Progenitor cell of endocrine pancreas (in vitro differentiated cells): ENCODE results near the gene GNB1L. TPM values are rescaled to one million over a fixed set of nuclear protein-coding genes. Genes with fewer than 3 reads are reported as not detected.

ENCODE experiments used
- DNase-seq: peaks from one replicate; pipeline ENCODE4 v3.0.0; 2021; ENCODE audit warnings: low spot score; ENCODE audit not compliant: unreplicated experiment
- H3K27ac Mint-ChIP-seq: 2 replicates; pipeline ENCODE4 v1.8.0; 2021; ENCODE audit warnings: mild to moderate bottlenecking, moderate library complexity, mixed read lengths
- H3K27me3 Mint-ChIP-seq: 2 replicates; pipeline ENCODE4 v1.8.0; 2021; ENCODE audit warnings: mixed read lengths
- H3K36me3 Mint-ChIP-seq: 2 replicates; pipeline ENCODE4 v1.8.0; 2022; ENCODE audit warnings: mixed read lengths; ENCODE audit not compliant: insufficient read depth
- H3K4me1 Mint-ChIP-seq: 2 replicates; pipeline ENCODE4 v1.8.0; 2021; ENCODE audit warnings: low read depth, mixed read lengths
- H3K4me3 Mint-ChIP-seq: 2 replicates; pipeline ENCODE4 v1.8.0; 2021; ENCODE audit warnings: low read depth, mild to moderate bottlenecking, moderate library complexity, mixed read lengths
- H3K9me3 Mint-ChIP-seq: 2 replicates; pipeline ENCODE4 v1.8.0; 2021; ENCODE audit warnings: low read depth, mixed read lengths
- total RNA-seq: library from RNA; stranded (reverse); gene quantifications from 2 replicates; pipeline ENCODE4 v1.2.1, GENCODE V29; 2021
- TF ChIP-seq, protein P1 (sequence below): fragments of 200-600 bp; sonication (generic); IDR thresholded peaks from one replicate; pipeline ENCODE4 v1.5.0; 2021; ENCODE audit warnings: antibody characterized with exemption, mild to moderate bottlenecking; ENCODE audit not compliant: unreplicated experiment

The GNB1L gene
- total RNA-seq, 1 donor from 2014 or later = 9.9 TPM

DNA sequence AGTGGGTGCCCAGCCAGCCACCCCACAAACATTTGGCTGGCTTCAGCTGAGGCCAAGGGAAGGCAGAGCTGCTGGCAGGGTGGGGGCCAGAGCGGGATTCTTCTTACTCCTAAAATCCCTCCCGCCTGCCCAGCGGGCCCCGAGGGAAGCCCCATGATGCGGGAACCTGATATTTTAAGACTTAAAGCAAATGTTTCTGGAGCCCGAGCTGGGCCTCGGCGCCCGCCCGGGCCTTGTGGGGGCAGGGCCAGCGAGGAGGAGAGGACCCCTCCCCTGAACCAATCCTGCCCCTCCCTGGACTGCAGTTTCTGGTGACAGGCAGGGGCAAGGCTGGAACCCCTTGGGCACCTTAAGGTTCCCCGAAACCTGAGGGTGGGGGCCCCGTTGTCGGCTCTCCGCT, 114.1 kb downstream of the GNB1L start:
- H3K36me3 Mint-ChIP-seq = no peaks in the 10 kb centered on the region
- TF ChIP-seq, protein P1, sequence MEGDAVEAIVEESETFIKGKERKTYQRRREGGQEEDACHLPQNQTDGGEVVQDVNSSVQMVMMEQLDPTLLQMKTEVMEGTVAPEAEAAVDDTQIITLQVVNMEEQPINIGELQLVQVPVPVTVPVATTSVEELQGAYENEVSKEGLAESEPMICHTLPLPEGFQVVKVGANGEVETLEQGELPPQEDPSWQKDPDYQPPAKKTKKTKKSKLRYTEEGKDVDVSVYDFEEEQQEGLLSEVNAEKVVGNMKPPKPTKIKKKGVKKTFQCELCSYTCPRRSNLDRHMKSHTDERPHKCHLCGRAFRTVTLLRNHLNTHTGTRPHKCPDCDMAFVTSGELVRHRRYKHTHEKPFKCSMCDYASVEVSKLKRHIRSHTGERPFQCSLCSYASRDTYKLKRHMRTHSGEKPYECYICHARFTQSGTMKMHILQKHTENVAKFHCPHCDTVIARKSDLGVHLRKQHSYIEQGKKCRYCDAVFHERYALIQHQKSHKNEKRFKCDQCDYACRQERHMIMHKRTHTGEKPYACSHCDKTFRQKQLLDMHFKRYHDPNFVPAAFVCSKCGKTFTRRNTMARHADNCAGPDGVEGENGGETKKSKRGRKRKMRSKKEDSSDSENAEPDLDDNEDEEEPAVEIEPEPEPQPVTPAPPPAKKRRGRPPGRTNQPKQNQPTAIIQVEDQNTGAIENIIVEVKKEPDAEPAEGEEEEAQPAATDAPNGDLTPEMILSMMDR = no peak
- H3K4me1 Mint-ChIP-seq = peaks cover 16% of the 10 kb centered on the region
- no peaks in the 10 kb centered on the region for H3K27me3 Mint-ChIP-seq
- H3K27ac Mint-ChIP-seq = no peak overlapping the region
- no peak overlapping the region for H3K4me3 Mint-ChIP-seq
- H3K9me3 Mint-ChIP-seq = no peaks in the 10 kb centered on the region
- DNase-seq = no peak

DNA sequence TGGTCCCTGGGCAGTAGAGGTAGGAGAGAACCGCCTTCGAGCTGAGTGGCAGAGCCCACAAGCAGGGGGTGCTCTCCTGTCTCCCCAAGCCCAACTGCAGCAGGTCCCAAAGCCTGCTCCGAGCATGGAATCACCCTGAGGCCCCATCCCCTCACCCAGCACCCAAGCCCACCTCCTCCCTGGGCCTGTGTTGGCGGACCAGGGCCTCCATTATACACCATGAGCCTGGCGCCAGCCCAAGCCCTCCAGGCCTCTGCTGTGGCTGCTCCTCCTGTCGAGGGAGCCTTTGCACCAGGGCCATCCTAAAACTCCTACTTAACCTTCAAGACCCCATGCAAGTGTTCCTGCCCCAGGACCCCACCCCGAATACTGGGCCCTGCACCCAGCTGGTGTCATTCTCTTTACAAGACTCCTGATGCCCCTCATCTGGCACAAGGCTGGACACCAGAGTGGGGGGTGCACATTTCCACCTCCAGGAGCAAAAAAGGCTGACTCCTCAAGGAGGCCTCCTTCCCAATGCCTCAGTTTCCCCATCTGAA, 114.7 kb downstream of the GNB1L start:
- H3K36me3 Mint-ChIP-seq = no peaks in the 10 kb centered on the region
- no peaks in the 10 kb centered on the region for H3K9me3 Mint-ChIP-seq
- no peaks in the 10 kb centered on the region for H3K27me3 Mint-ChIP-seq
- DNase-seq = no peak
- H3K4me1 Mint-ChIP-seq = peaks cover 16% of the 10 kb centered on the region
- TF ChIP-seq, protein P1 = no peak
- no peak overlapping the region for H3K4me3 Mint-ChIP-seq
- H3K27ac Mint-ChIP-seq = no peak overlapping the region

DNA sequence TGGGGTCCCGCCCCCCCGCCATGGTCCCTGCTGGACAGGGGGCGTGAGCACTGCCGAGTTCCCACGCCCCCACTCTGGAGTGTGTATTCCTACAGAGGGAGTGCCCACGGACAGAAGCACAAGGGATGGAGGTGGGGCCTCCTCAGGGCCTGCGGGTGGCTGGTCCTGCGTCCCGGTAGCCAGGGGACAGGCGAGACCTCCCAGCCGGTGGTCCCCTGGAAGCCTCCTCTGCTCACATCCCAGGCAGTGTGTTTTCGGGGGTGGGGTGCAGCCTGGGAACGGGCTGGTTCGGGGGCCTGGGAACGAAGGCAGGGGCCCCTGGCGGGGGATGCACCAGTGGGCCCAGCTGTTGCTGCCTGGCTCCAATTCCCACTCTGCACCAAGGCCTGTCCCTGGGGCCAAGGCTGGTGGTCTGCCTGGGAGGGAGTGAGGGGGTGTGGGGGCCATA, 115.2 kb downstream of the GNB1L start:
- Mint-ChIP-seq H3K27me3 (no peaks in the 10 kb centered on the region), H3K4me3 (no peak overlapping the region), H3K9me3 (no peaks in the 10 kb centered on the region), H3K27ac (no peak overlapping the region), H3K4me1 (peaks cover 16% of the 10 kb centered on the region), H3K36me3 (no peaks in the 10 kb centered on the region)
- TF ChIP-seq, protein P1 = no peak
- no peak for DNase-seq

- H3K27ac Mint-ChIP-seq = no peak overlapping the region
- H3K4me3 Mint-ChIP-seq = no peak overlapping the region
- TF ChIP-seq, protein P1 = no peak
- H3K27me3 Mint-ChIP-seq = peaks cover 3% of the 10 kb centered on the region
- H3K9me3 Mint-ChIP-seq = no peaks in the 10 kb centered on the region
- no peak for DNase-seq
- peaks cover 16% of the 10 kb centered on the region for H3K4me1 Mint-ChIP-seq
- H3K36me3 Mint-ChIP-seq = no peaks in the 10 kb centered on the region
Observed at GRCh38 chr22:19738664-19739447, 115.8 kb downstream of the GNB1L start.

- TF ChIP-seq, protein P1 = no peak
- no peak for DNase-seq
Observed at GRCh38 chr22:19737846-19738663, 116.6 kb downstream of the GNB1L start.

More at GRCh38 chr22:19737846-19738663, 116.6 kb downstream of the GNB1L start:
- H3K36me3 Mint-ChIP-seq = no peaks in the 10 kb centered on the region
- peaks cover 6% of the 10 kb centered on the region for H3K27me3 Mint-ChIP-seq
- peaks cover 16% of the 10 kb centered on the region for H3K4me1 Mint-ChIP-seq
- no peak overlapping the region for H3K4me3 Mint-ChIP-seq
- H3K27ac Mint-ChIP-seq = no peak overlapping the region
- no peaks in the 10 kb centered on the region for H3K9me3 Mint-ChIP-seq
